HG03175 (cell line): ENCODE measurements around the gene MRPS16.
"Not testable (repeated sequence)": the region's sequence is repeated elsewhere in the genome, so short reads cannot be mapped to it uniquely, and the experiment has no call there.

Experiments used
- ATAC-seq: cut with Tn5 transposase; IDR thresholded peaks from one replicate; pipeline ENCODE4 v1.9.1; 2021; ENCODE audit warnings: mild to moderate bottlenecking, moderate library complexity; ENCODE audit not compliant: unreplicated experiment

Gene MRPS16

DNA sequence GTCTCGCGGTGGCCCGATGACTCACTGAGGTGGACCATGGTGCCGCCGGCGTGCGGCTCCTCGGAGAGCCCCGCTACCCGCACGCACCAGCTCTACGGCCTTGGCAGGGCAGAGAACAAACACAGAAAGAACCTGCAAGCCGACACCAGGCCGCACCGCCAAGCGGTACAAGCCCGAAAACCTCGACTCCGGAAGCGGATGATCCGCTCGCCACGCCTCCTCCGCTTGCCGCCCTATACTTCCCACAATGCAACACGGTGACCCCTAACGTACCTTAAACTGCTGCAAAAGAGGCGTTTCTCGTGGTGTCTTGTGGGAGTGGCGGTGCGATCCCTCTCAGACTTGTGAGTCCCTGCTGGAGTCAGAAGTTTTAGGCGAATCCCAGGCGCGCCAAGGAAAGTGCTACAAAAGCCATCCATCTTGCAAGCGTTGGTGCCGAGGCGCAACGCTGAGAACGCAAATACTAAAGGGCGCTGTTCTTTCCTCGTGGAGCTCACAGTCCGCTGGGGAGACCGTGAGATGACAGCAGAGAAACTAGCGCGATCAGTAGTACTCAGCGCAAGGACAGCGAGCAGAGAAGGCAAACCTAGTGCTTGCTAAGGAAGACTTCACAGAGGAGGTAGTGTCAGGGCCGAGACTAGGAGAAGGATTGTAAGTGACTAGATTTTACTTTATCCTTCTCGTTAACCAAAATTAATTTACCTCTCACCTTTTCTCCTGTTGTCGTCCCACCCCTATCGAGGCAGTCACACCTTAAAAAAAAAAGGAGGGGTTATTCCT lies at the start of gene MRPS16:
Gene MRPS16, minus strand, starts transcription at position 200 of the 780 bp plus-strand sequence. Its CDS starts 162 bp downstream, at position 38.
- ATAC-seq: peak; percentile 84

DNA sequence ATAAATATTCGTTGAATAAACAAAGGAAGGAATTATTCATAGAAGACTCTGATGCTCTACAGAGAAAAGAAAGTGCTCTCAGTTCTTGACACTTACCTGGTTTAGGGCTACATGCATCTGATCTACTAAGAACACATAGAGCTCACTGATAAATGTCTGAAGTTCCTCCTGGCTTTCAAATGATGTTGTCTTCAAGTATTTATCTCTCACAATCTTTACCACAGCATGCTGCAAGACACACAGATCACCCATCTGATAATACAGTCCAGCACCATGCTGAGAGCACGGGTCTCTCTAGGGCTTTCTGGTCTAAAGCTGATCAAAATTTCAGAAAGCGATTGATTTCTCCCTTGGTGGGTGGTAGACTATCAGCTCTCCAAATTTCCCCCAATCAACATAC lies 44.5 kb upstream of the MRPS16 start:
- no peak for ATAC-seq

DNA sequence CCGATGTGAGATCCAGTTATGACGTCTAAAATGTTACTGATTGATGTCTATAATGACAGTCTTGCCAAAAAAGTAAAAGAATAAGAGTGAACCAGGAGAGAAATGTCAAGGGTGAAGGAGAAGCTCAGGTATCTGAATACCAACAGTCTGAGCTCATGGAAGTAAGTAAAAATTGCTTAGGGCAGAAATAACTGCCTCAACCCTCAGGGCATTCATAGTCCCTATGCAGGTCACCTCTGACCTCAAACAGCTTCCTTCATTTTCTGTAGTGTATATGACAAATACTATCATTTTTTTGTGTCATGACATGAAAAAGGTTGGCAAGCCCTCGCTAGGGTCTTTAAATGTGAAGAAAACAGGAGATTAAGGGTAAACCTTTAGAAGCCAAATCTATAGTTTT lies 41.0 kb upstream of the MRPS16 start:
- no peak for ATAC-seq

DNA sequence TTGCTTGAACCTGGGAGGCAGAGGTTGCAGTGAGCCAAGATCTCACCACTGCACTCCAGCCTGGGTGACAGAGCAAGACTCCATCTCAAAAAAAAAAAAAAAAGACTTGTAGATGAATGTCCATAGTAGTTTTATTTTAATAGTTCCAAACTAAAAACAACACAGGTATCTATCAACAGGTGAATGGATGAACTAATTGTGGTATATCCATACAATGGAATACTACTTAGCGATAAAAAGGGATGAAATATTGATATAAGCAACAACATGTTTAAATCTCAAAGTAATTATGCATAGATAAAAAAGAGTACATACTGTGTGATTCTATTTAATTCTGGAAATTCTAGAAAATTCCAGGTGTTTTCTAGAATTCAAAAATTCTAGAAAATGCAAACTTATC lies 37.5 kb upstream of the MRPS16 start:
- ATAC-seq: no peak

DNA sequence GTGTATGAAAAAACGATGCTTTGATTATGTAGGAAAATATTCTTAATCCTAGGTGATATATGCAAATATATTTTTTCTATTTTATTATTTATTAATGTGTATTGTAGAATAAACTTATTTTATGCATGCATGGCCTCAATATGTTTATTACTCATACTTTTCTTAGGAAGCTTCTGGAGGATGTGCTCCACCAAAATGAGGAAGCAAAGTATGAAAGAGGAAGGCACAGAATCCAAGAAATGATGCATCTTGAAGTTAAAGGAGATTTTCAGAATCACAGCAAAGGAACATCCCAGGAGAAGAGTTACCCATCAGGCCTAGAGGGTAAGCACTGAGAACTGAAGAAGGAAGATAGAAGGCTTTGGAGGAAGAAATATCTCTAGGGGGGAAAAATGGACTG lies 35.0 kb upstream of the MRPS16 start:
- no peak for ATAC-seq

DNA sequence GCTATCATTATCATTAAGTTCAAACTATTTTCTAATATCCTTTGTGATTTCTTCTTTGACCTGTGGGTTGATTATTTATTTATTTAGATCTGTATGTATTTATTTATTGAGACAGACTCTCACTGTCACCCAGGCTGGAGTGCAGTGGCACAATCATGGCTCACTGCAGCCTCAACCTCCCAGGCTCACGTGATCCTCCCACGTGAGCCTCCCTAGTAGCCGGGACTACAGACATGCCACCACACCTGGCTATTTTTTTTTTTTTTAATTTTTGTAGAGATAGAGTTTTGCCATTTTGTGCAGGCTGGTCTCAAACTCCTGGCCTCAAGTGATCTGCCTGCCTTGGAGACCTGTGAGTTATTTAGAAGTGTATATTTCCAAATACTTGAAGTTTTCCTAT lies 28.7 kb upstream of the MRPS16 start:
- ATAC-seq: no peak

DNA sequence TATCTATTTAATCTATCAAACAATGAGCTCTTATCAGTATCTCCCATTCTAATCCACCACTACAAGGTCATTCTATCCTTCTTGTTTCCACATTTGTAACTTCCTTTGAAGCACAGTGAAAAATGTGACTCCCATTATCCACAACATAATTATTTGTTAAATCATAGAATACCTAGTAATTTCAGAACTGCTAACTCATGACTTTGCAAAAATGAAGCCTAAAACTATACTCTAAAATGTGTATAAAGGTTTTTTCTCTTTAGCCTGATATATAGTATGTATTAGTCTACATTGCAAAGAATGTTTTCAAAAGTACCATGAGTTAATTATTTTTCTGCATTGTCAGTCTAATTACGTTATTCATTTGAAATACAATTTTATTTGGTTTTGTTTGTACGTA lies 12.0 kb upstream of the MRPS16 start:
- no peak for ATAC-seq

DNA sequence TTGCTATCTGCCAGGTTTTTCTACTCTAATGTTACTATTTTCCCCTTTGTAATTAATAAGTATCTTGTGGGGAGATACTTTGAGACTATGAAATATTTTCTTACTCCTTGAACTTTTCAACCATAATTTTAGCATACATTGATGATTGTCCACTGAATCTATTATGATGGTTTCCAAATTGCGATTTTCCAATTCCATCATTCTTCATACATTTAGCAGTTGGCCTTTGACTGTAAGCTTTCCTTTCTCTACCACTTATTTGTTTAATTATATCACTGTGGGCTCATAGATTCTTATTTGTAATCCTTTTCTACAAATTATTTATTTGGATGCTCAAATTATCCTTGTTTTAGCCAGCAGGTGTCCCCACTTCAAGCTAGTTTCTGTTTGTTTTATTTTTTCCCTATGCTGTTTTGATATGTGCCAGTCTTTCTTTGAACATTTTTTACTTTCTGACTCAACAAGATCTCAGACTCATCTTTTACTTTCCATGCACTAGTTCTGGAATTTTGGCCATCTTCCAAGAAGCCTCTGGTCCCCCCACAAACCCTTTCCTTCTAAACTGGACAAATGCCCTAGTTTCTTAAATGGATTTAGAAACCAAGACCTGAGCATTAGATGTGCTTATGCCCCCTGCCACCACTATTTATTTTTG lies 11.4 kb upstream of the MRPS16 start:
- no peak for ATAC-seq

DNA sequence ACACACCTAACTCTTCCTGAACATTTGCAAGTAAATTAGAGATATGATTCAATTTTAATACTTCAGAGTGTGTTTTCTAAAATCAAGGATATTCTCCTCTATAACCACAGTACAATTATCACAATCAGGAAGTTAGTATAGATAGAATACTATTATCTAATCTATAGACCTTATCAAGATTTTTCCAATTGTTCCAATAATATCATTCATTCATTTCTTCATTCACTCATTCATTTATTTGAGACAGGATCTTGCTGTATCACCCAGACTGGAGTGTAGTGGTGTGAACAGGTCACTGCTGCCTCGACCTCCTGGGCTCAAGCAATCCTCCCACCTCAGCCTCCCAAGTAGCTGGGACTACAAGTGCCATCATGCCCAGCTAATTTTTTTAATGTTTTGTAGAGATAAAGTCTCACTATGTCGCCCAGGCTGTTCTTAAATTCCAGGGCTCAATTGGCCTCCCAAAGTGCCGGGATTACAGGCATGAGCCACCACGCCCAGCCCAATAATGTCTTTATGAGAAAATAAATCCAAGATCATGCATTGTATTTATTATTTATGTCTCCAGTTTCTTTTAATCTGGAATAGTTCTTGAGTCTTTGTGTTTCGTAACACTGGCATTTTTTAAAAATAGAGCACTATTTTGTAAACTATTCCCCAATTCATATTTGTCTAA lies 10.6 kb upstream of the MRPS16 start:
- no peak for ATAC-seq

DNA sequence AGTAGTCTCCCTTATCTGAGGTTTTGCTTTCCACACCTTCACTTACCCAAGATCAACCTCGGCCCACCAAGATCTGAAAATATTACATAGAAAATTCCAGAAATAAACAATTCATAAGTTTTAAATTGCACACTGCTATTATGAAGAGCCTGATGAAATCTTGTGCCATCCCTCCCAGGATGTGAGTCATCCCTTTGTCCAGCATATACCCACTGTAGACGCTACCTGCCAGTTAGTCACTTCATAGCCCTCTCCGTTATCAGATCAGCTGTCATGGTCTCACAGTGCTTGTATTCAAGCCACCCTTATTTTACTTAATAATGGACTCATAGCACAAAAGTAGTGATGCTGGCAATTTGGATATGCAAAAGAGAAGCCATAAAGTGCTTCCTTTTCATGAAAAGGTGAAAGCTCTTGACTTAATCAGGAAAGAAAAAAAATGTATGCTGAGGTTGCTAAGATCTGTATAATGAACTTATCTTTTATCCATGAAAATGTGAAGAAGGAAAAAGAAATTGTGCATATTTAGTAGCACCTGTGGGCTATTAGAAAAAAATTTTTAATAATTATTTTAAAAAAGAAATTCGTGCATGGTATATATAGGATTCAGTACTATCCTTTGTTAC lies 9.8 kb upstream of the MRPS16 start:
- ATAC-seq: no peak

DNA sequence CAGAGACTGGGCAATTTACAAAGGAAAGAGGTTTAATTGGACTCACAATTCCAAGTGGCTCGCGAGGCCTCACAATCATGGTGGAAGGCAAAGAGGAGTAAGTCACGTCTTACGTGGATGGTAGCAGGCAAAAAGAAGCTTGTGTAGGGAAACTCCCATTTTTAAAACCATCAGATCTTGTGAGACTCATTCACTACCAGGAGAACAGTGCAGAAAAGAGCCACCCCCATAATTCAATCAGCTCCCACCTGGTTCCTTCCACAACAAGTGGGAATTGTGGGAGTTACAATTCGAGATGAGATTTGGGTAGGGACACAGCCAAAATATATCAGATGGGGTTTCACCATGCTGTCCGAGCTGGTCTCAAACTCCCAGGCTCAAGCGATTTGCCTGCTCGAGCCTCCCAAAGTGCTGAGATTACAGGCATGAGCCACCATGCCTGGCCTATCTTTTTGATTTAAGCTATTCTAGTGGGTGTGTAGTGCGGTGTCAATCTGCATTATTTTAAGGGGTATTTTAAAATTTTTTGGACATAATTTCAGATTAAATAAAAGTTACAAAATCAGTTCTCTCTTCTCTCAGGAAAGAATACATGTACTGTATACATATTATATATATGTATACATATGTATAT lies 9.0 kb upstream of the MRPS16 start:
- ATAC-seq: no peak

DNA sequence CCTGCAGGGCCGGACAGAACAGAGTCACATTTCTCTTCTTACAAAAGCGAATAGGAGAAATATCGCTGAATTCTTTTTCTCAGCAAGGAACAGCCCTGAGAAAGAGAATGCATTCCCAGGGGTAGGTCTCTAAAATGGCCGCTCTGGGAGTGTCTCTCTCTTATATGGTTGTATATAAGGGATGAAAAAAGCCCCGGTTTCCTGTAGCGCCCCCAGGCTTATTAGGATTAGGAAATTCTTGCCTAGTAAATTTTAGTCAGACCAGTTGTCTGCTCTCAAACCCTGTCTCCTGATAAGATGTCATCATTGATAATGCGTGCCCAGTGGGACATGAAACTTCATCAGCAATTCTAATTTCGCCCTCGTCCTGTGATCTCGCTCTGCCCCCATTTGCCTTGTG lies 6.2 kb upstream of the MRPS16 start:
- ATAC-seq: not testable (repeated sequence)

DNA sequence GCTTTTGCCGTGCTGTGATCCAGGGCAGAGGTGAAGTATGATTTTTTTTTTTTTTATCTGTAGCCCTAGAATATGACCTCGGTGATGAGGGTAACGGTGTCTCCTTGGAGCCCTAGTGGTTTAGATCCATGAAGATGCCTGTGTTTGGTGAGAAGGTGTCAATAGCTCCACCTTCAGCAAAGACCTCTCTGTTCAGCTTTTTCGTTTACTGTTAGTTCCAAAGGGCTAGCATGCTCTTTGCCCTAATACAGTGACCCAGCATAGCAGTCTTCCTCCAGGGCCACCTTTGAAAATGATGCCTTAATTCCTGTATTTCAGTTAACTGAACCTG lies 746 bp upstream of the MRPS16 start:
- ATAC-seq: no peak

DNA sequence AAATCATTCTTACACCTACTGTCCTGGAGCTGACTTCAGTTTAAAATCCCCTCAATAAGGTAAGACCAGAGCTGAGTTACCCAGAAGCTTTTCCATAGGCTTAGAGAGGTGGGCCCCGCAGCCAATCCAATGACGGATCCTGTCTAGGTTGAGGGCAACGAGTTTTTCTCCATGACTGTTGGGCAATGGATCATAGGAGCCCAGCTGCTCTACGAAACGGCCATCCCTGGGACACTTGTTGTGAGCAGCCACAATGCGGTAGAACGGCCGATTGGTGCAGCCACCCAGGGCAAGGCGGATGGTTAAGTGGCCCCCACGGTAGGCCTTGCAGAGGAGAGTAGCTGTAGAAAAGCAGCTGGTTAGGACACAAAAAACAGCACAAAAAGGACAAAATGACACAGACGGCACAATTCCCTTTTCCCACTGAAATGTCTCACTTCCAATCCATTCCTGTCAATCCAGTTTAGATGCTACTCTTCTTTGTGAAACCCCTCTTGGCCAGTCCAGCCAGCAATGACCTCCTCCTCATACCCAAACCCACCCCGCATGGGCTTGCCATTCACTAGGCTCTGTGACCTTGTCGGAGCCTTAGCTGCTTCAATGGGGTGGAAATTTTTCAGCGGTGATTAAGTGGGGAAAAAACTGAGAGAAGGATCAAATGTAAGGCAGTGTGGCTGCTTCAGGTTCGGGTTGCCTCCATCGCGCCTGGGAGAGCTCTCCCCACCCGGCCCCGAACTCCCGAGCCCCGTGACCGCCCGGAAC lies 580 bp downstream of the MRPS16 start:
- ATAC-seq: no peak

DNA sequence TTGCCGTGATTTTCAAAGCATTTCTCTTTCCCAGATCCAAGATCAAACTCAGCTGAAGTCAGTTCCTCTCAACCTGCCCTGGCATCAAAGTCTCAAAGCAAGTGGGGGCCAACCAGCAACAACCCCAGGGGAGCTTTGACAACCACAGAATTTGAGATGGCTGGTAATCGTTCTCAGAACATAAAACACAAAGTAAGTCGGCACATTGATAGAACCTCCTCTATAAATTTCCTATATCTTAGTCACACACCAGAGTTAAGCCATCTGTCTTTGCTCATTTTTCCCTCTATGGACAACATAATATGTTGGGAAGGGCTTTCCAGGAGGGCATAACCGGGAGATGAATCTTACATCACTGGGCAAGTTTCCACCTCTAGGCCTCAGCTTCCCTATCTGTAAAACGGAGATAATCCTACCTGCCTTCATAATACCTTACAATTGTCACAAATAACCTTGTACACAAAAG lies 4.2 kb downstream of the MRPS16 start:
- ATAC-seq: no peak

DNA sequence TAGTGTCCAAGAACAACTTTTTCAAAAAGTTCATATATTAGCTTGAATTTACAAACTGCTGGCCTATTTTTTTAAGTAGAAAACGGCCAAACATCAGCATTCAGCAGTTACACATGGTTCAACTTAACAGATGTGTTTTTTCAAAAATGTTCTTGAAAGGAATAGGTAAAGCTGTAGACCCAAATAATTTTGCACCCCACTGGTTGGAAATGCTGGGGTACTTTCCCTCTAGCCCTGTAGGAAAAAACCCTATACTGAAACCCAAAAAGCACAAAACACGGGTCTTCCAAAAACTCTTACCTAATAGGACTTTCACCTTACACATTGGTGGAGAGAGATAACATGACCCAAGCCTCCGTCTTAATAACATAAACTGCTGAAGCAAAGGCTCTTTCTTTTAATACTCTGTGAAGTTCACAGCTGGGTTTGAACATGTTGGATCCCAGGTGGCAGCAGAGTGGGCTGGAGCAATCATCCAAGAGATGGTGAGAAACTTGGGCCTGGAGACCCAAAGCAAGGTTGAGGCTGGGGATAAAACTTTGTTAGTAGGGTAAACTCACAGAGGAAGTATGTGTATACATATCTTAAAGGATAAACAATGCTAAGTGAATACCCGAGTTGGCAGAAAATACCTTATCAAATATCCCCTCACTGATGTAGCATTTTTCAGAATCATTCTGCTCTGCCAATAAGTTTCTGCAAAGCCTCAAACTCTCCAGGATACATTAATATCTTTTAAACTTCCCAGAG lies 4.8 kb downstream of the MRPS16 start:
- no peak for ATAC-seq

DNA sequence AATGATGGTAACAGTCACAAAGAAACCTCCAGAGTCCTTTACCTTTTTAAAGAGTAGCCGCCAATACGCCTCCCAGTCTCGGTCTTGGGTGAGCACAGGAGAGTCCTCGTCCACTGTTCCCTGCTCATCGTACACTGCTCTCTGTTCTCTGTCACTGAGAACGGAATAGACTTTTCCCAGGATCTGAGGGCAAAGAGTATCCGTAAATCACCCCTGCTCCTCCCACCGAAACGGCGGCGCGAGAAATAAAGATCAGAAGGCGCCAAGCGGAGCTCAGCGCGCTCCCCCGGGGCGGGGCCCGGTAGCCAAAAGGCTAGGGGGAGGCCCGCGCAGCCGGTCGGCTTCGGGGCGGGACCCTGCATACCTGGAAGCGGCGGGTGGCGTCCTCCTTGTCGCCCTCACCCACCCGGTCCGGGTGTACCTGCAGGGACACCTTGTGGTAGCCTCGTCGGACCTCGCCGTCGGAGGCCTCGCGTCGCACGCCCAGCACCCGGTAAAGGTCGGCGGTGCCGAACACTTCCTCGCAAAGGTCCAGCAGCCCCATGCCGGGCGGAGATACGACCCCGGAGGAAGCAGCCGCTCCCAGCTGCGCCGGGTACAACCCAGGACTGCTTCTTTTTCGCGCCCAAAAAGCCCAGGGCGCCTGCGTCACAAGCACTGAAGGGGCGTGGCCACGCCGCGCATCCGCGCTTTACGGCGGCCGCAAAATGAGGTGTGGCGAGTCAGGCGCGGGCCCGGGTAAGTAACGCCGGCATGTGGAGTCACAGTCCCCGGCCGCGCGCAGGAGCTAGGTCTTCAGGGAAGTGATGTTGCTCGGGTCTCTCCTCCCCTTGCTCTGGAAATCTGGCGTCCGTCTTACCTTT lies 5.6 kb downstream of the MRPS16 start, which contains the start of gene DNAJC9:
Gene DNAJC9, minus strand, starts transcription at position 610 of the 863 bp plus-strand sequence. Its CDS starts 66 bp downstream, at position 544.
- peak; percentile 83 for ATAC-seq

DNA sequence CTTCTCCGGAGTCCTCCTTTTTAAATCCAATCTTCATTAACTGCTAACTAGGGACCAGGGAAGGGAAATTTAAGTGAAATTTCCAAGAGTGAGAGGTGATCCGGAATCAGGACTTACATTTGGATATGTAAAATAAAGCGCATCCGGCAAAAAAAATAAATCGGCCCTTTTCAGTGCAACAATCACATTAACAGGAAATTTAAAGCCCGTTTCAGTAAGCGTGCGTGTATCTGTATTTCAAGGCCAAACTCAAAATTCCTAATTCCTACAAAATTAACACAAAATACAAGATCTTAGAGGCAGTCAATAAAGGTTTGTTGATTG lies 6.2 kb downstream of the MRPS16 start:
- ATAC-seq: no peak
